AG04450 (cell line): Measurements from ENCODE around the gene NUP88. TPM values are rescaled to one million over a fixed set of nuclear protein-coding genes. Genes with fewer than 3 reads are reported as not detected.

Experiments used
- CTCF ChIA-PET: fragments of 300-600, 350-600 bp; formaldehyde crosslinking; extraction: SDS; loops from one replicate; lab custom pipeline; 2022; ENCODE audit warnings: antibody characterized with exemption, inconsistent platforms; lab: Charles Lee
- POLR2A ChIA-PET: fragments of 350-600 bp; formaldehyde crosslinking; extraction: SDS; loops from one replicate; lab custom pipeline; 2021; ENCODE audit warnings: antibody characterized with exemption, inconsistent platforms; lab: Yijun Ruan, JAX
- DNase-seq: peaks from one replicate; pipeline ENCODE4 v3.0.0-alpha.2; 2011; ENCODE audit warnings: low read depth, low spot score
- H3K27ac ChIP-seq: one replicate; pipeline ENCODE4 v1.5.1; 2012; ENCODE audit warnings: low read depth, low read length, control low read depth
- H3K27me3 ChIP-seq: one replicate; pipeline ENCODE4 v1.6.0; 2012; ENCODE audit warnings: low read length; ENCODE audit not compliant: control insufficient read depth, insufficient read depth
- H3K4me3 ChIP-seq: 2 replicates; pipeline ENCODE4 v1.5.1; 2011; ENCODE audit warnings: mild to moderate bottlenecking, low read depth, low read length, control low read depth
- H3K9me3 ChIP-seq: 2 replicates; pipeline ENCODE4 v1.5.1; 2012; ENCODE audit warnings: low read length; ENCODE audit not compliant: control insufficient read depth, insufficient read depth
- polyA plus RNA-seq: library from polyadenylated mRNA; depleted of rRNA; stranded (reverse); fragments of >200 nt; gene quantifications from 2 replicates; pipeline ENCODE4 v1.2.3, GENCODE V29; 2011
- TF ChIP-seq, protein P1 (sequence below): IDR thresholded peaks from 2 replicates; pipeline ENCODE4 v1.5.1; 2011; ENCODE audit warnings: low read depth, low read length, control low read depth, inconsistent platforms

Gene NUP88
- polyA plus RNA-seq, 1 experiment = 74.7 TPM

DNA sequence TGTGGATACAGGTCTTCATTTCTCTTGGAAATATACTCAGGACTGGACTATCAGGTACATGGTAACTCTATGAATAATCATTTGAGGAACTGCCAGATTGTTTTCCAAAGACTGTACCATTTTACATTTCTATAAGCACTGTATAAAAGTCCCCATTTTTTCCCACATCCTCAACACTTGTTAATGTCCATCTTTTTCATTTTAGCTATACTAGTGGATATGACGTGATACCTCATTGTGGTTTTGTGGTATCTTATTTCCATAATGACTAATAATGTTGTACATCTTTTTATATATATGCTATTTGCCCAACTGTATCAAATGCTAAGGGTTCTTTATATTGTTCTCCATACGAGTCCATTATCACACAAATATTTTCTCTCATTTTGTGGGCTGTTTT is 22.9 kb downstream of the NUP88 start:
- TF ChIP-seq, protein P1, sequence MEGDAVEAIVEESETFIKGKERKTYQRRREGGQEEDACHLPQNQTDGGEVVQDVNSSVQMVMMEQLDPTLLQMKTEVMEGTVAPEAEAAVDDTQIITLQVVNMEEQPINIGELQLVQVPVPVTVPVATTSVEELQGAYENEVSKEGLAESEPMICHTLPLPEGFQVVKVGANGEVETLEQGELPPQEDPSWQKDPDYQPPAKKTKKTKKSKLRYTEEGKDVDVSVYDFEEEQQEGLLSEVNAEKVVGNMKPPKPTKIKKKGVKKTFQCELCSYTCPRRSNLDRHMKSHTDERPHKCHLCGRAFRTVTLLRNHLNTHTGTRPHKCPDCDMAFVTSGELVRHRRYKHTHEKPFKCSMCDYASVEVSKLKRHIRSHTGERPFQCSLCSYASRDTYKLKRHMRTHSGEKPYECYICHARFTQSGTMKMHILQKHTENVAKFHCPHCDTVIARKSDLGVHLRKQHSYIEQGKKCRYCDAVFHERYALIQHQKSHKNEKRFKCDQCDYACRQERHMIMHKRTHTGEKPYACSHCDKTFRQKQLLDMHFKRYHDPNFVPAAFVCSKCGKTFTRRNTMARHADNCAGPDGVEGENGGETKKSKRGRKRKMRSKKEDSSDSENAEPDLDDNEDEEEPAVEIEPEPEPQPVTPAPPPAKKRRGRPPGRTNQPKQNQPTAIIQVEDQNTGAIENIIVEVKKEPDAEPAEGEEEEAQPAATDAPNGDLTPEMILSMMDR = no peak
- Histone ChIP-seq H3K27ac (no peak overlapping the region), H3K4me3 (no peak overlapping the region), H3K9me3 (peaks cover 5% of the 10 kb centered on the region; the same call in 1 of the 2 replicates), H3K27me3 (no peaks in the 10 kb centered on the region)
- ChIA-PET CTCF (no interaction called here), POLR2A (no interaction called here)
- no peak for DNase-seq

DNA sequence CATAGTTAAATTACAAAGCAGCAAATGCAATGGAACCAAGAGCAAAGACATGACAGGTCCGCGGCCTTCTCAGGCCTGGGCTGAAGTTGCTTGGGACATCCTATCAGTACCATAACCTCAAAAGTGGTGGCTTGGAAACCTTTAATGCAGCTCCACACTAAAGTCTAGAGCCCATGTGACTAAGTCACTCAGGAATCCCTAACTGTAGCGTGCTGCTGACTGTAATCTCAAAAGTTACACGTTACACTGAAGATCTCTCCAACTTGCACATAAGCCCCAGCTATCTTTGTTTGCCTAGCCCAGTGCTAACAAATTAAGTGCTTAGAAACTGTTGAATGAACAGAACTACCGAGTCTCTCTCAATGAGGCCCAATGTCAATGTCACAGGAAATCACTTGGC is 27.8 kb downstream of the NUP88 start:
- no peak overlapping the region for H3K27ac ChIP-seq
- no peaks in the 10 kb centered on the region for H3K27me3 ChIP-seq
- DNase-seq = no peak
- no peak overlapping the region for H3K4me3 ChIP-seq
- CTCF ChIA-PET = interaction anchor here (0.6 kb wide), 1 partner anchor 48 kb away, joined by 3 read pairs; no protein-coding TSS in a partner anchor
- POLR2A ChIA-PET = no interaction called here
- TF ChIP-seq, protein P1 = no peak
- no peaks in the 10 kb centered on the region for H3K9me3 ChIP-seq

- Histone ChIP-seq H3K9me3 (no peaks in the 10 kb centered on the region), H3K27ac (no peak overlapping the region), H3K27me3 (no peaks in the 10 kb centered on the region), H3K4me3 (no peak overlapping the region)
- CTCF ChIA-PET = no interaction called here
- DNase-seq = no peak
- POLR2A ChIA-PET = interaction anchor here (0.6 kb wide), 1 partner anchor 13 kb away, joined by 4 read pairs; no protein-coding TSS in a partner anchor
- TF ChIP-seq, protein P1 = no peak
These were observed 37.9 kb downstream of the NUP88 start for GRCh38 chr17:5381542-5381941.

- no peaks in the 10 kb centered on the region for H3K9me3 ChIP-seq
- H3K27ac ChIP-seq = peak overlapping the region; percentile 33
- POLR2A ChIA-PET = no interaction called here
- H3K4me3 ChIP-seq = no peak overlapping the region
- no peak for DNase-seq
- TF ChIP-seq, protein P1 = no peak
- no peaks in the 10 kb centered on the region for H3K27me3 ChIP-seq
- CTCF ChIA-PET = interaction anchor here (1.1 kb wide), 1 partner anchor 59 kb away, joined by 3 read pairs; the partner anchor contains the start of gene C1QBP
These were observed 38.8 kb downstream of the NUP88 start for GRCh38 chr17:5380491-5381135.

DNA sequence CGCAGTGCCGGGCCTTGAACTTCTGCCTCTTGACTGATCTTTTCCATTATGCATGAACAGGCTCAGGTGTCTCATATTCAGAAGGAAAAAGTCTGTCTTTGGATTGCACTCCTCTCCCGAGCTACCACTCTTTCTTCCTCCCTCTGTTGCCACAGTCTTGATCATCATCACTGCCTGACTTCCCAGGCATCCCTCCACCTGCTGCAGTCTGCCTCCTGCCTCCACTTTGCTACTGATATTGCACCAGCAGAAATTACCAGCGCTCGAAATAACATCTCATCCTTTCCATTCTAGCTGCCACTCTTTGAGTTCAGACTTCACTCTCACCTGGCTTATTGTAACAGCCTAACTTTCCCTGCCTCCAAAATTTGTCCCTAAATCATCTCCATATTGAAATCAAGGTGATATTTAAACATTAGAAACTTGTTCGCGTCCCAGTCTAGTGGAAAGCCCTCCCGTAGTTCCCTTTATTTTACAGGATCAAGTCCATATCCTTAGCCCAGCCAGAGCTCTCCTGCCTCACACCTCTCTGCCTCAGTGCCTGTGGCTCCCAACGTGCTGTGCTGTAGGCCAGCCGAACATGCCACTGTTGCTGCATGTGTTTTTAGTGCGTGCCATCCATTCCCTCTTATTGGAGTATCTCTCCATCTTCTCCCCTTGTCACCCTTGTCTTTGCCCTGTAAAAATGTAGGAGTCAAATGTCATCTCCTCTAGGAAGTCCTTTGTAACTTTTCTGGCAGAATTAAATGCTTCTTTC is 39.9 kb downstream of the NUP88 start:
- no peak for DNase-seq
- TF ChIP-seq, protein P1 = no peak
- CTCF ChIA-PET = no interaction called here
- Histone ChIP-seq H3K4me3 (no peak overlapping the region), H3K9me3 (no peaks in the 10 kb centered on the region), H3K27me3 (no peaks in the 10 kb centered on the region), H3K27ac (no peak overlapping the region)
- POLR2A ChIA-PET = no interaction called here
